ENCODE data around the gene SNRNP35.
"Not testable (repeated sequence)": the region's sequence is repeated elsewhere in the genome, so short reads cannot be mapped to it uniquely, and the experiment has no call there.

SNRNP35 gene

DNA sequence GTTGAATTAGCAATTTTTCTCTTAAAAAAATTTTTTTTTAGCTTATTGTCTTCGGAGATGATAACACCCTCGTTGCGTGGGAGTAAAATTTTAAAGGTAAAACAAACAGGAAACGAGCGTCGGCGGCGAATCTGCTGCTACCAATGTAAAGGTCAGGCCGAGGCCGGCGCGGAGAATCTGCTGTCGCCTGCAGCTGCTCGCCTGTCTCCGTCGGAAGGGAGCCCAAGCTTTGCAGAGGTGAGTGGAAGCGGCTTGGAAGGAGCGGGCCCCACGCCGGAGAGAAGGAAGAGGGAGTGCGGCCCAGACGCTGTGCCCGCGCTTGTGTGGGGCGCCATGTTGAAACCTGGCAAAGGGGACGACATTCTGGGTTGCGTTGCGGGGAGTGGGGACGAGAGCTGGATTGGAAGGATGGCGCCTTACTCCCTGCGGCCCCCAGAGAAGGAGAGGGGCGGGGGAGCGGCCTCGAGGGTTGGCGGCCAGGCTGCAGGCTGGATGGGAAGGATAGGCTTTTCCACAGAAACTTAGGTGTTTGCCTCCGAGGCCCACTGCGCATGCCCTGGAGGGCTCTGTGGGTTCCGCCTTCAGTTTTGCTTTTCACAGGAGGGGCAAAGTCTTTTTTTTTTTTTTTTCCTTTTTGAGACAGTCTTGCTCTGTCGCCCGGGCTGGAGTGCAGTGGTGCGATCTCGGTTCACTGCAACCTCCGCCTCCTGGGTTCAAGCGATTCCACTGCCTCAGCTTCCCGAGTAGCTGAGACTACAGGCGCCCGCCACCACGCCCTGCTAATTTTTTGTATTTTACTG is at the start of gene SNRNP35:
Gene SNRNP35, plus strand, starts transcription at position 160 of the 800 bp plus-strand sequence. CDS start 7,402 bp downstream, outside the sequence.
- peak; percentile 79 for DNase-seq

- DNase-seq: not testable (repeated sequence)
Measured at GRCh38 chr12:123408619-123409018, 49.3 kb upstream of the SNRNP35 start.

GRCh38 chr12:123409284-123410040 is 48.5 kb upstream of the SNRNP35 start:
- not testable (repeated sequence) for DNase-seq

DNA sequence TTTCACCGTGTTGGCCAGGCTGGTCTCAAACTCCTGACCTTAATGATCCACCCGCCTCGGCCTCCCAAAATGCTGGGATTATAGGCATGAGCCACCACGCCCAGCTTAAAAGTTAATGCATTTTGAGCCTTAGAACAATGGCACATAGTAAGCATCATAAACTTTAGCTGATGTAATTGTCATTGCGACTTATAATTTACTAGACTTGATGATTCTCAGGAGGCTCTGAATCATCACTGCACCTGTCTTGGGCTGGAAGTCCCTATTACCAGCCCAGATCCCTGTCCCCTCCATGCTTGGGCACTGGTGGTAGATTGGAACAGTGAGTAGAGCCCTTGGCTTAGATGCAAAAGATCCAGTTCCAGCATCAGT is 47.9 kb upstream of the SNRNP35 start:
- no peak for DNase-seq

DNA sequence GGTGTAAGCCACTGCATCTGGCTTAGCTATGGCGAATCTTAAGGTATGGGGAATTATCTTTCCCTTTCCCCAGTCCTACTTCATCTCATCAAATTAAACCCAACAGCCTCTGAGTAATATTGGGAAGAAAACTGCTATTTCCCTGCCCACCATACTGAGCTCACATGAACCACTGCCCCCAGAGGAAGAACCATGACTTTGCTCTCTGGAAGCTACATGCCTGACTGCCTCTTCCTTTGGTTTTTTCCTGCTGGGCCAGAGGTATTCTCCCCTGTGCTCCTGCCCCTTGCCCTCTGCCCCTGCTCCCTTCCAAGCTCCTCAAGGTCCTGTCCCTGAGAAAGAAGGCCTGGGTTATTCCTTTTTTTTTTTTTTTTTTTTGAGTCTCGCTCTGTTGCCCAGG is 36.6 kb upstream of the SNRNP35 start:
- DNase-seq: no peak

GRCh38 chr12:123427036-123427769 is 30.7 kb upstream of the SNRNP35 start:
- no peak for DNase-seq

- DNase-seq: no peak
Measured at GRCh38 chr12:123428591-123428990, 29.3 kb upstream of the SNRNP35 start.

- not testable (repeated sequence) for DNase-seq
Measured at GRCh38 chr12:123429101-123429500, 28.8 kb upstream of the SNRNP35 start.

- DNase-seq: not testable (repeated sequence)
Measured at GRCh38 chr12:123431951-123432817, 25.8 kb upstream of the SNRNP35 start.

DNA sequence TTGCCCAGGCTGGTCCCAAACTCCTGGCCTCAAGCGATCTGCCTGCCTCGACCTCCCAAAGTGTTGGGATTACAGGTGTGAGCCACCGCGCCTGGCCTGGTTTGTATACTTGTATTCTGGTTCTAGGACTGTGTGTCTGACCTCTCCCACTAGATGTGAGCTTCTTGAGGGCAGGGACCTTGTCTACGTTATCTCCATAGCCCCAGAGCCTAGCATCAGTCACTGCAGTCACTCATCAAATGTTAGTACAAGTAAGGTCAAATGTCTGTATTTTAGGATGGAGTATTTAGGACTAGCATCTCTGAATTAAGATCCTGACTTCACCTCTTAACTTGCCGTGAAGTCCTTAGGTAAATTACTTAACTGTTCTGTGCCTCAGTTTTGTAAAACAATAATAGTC is 24.3 kb upstream of the SNRNP35 start:
- no peak for DNase-seq

DNA sequence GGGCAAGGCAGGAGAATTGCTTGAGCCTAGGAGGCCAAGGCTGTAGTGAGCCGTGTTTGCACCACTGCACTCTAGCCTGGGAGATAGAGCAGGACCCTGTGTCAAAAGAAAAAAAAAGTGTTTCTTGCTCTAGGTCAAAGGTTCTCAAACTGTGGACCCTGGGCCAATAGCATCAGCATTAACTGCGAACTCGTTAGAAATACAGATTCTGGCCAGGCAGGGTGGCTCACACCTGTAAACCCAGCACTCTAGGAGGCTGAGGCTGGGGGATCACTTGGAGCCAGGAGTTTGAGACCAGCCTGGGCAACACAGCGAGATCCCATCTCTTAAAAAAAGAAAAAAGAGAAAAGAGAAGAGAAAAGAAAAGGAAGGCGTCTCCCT is 22.3 kb upstream of the SNRNP35 start:
- no peak for DNase-seq

GRCh38 chr12:123436017-123436964 is 21.6 kb upstream of the SNRNP35 start, which contains the start of gene RILPL2:
Gene RILPL2 (minus strand): TSS chr12:123436684. CDS start chr12:123436420, 264 bp downstream.
- peak; percentile 43 for DNase-seq

DNA sequence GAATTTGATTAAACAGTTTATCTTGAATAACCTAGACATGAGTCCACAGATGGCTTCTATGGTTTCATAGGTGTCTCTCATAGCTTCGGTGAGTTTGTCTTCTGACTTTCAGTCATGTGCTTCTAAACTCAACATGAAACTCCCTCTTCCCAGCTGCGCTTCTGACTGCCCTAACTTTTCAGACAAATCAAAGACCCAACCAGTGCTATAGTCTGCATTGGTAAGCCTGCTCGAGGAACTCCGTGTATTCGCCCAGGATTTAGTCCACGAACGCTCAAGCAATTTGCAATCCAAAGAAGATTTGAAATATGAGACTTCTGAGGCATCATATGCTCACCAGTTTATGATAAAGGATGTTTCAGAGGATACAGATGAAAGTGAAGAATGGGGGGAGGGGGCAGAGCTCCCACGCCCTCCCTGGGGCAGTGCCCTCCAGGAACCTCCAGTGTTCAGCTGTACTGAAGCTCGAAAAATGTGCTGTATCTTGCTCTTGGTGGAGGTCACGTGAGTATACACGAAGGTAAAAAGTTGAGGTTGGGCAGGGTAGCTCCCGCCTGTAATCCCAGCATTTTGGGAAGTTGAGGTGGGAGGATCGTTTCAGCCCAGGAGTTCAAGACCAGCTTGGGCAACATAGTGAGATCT is 16.3 kb upstream of the SNRNP35 start:
- DNase-seq: no peak

DNA sequence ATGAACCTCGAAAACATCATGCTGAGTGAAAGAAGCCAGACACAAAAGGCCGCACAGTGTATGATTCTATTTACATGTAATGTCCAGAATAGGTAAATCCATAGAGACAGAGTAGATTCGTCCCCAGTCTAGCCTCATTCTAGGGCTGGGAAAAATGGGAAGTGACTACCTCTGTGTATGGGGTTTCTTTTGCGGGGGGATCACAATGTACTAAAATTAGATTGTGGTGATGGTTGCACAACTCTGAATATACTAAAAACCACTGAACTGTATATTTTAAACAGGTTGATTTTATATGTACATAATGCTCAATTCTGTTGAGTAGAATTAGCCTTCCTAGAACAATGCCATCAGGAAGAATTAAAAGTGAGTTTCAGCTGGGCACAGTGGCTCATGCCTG is 15.2 kb upstream of the SNRNP35 start:
- no peak for DNase-seq

DNA sequence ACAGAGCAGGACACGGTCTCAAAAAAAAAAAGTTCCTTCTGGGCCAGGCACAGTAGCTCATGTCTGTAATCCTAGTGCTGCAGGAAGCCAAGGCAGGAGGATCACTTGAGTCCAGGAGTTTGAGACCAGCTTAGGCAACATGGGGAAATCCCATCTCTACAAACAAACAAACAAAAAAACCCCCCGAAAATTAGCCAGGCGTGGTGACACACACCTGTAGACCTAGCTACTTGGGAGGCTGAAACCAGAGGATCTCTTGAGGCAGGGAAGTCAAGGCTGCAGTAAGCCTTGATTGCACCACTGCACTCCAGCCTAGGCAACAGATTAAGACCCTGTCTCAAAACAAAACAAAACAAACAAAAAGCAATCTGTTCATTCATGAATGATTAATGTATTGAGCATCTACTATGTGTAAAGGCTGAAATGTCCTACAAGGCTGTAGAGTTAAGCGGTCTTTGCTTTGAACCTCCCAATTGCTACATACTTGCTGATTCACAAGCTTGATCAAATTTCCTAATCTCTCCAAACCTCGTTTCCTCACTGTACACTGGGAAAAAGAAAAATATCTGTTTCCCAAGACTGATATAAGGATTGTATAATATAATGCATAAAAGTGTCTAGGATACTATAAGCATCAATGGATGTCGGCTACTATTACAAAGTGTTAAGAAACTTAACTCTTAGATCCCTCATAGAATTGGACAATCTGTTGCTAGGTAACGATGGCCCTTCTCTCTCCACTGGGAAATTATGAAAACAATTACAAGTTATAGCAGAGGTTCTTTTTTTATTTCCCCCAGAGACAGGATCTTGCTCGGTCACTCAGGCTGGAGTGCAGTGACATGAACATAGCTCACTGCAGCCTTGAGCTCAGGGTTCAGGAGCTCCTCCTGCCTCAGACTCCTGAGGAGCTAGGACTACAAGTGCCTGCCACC is 13.6 kb upstream of the SNRNP35 start:
- DNase-seq: no peak

GRCh38 chr12:123445388-123446332 is 12.3 kb upstream of the SNRNP35 start:
- no peak for DNase-seq

- DNase-seq: no peak
Measured at GRCh38 chr12:123446333-123446713, 11.6 kb upstream of the SNRNP35 start.

DNA sequence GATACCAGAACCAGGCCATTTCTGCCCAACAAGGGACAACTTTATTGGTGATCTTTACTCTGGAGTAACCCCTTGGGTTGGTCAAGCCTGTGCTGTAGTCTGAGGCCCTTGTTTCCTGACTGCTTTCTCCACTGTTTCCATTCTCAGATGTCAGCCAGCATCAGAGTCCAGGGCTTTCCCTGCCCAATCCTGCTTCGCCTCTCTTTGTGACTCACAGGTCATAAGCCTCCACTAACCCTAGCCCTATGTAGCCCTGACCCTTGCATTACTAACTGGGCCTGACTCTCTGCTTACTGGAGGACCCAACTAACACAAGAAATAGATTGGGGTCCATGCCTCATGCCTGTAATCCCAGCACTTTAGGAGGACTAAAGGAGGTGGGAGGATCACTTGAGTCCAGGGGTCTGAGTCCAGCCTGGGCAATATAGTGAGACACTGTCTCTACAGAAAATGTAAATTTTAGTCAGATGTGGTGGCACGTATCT is 8.6 kb upstream of the SNRNP35 start:
- no peak for DNase-seq

All from NCI-H526 treated with DMSO at 0.1 percent for 48 hours (cell line).